K562 (cell line): ENCODE data around the gene ZCCHC3. TPM values are rescaled to one million over a fixed set of nuclear protein-coding genes. Genes with fewer than 3 reads are reported as not detected.
A peak's percentile ranks its signal among the peaks of the same experiment; 100 is the strongest.

Source experiments
- ATF2 ChIP-seq: sonication (generic); formaldehyde crosslinking; IDR thresholded peaks from 2 replicates; pipeline ENCODE4 v1.8.1; 2022; ENCODE audit warnings: missing genetic modification reagents
- E2F1 ChIP-seq: sonication (generic); formaldehyde crosslinking; IDR thresholded peaks from 2 replicates; pipeline ENCODE4 v1.8.1; 2023; ENCODE audit warnings: mild to moderate bottlenecking, missing genetic modification reagents, moderate library complexity
- HDAC3 ChIP-seq: fragments of 450-650 bp; IDR thresholded peaks from 2 replicates; pipeline ENCODE4 v1.6.1; 2018; ENCODE audit warnings: borderline replicate concordance, mild to moderate bottlenecking, moderate library complexity; ENCODE audit not compliant: partially characterized antibody
- HOMEZ ChIP-seq: fragments of 250-450 bp; sonication (Bioruptor Pico); IDR thresholded peaks from 2 replicates; pipeline ENCODE4 v1.4.0; 2020; ENCODE audit warnings: mild to moderate bottlenecking, moderate library complexity
- POLR2AphosphoS5 ChIP-seq: IDR thresholded peaks from 2 replicates; pipeline ENCODE4 v1.6.1; 2011; ENCODE audit warnings: mild to moderate bottlenecking, low read depth, low read length, moderate library complexity; ENCODE audit not compliant: control insufficient read depth, insufficient read depth
- STAG1 ChIP-seq: sonication (generic); formaldehyde crosslinking; IDR thresholded peaks from 2 replicates; pipeline ENCODE4 v1.5.0; 2020; ENCODE audit warnings: missing genetic modification reagents, borderline replicate concordance
- ZBTB33 ChIP-seq: sonication (generic); formaldehyde crosslinking; IDR thresholded peaks from 2 replicates; pipeline ENCODE4 v1.8.1; 2023; ENCODE audit warnings: mild to moderate bottlenecking, missing genetic modification reagents
- ZBTB49 ChIP-seq: sonication (generic); formaldehyde crosslinking; IDR thresholded peaks from 2 replicates; pipeline ENCODE4 v1.8.0; 2022; ENCODE audit warnings: missing genetic modification reagents, mild to moderate bottlenecking, borderline replicate concordance
- ZNF217 ChIP-seq: sonication (generic); formaldehyde crosslinking; IDR thresholded peaks from 2 replicates; pipeline ENCODE4 v1.8.0; 2022; ENCODE audit warnings: mild to moderate bottlenecking, missing genetic modification reagents
- ZNF354B ChIP-seq: fragments of 250-450 bp; sonication (Bioruptor Pico); IDR thresholded peaks from 2 replicates; pipeline ENCODE4 v1.4.0; 2020
- ZNF444 ChIP-seq: fragments of 250-450 bp; sonication (Bioruptor Pico); IDR thresholded peaks from 2 replicates; pipeline ENCODE4 v1.4.0; 2020; ENCODE audit warnings: mild to moderate bottlenecking, moderate library complexity
- ZNF766 ChIP-seq: fragments of 200-800 bp; sonication (Bioruptor generic); conservative IDR thresholded peaks from 2 replicates; pipeline ENCODE4 v1.6.1; 2016; ENCODE audit warnings: missing genetic modification characterization, missing compliant biosample characterization
- polyA plus RNA-seq, 8 experiments: library from polyadenylated mRNA; depleted of rRNA in 4 of 8; stranded (reverse) in 5 of 8; unstranded in 3 of 8; fragments of >200 nt; fragmentation: Nextera tagmentation in 2 of 8; fragmentation: Illumina TruSeq in 1 of 8; extraction: Ambion mirVana in 2 of 8; extraction: Trizol in 1 of 8; gene quantifications; 2 replicates each; pipeline versions ENCODE4 v1.2.1 to v1.2.3, GENCODE V29; 2011 to 2014; ENCODE audit warnings: inconsistent platforms in 1 of 8, missing spikeins in 1 of 8
- total RNA-seq, 7 experiments: library from RNA; depleted of rRNA in 6 of 7; stranded (reverse); fragments of >200 nt in 6 of 7; fragmentation: Illumina TruSeq in 2 of 7; extraction: Trizol in 2 of 7; gene quantifications; 2 replicates each; pipeline versions ENCODE4 v1.2.1 to v1.2.3, GENCODE V29; 2011 to 2021; ENCODE audit warnings: low replicate concordance in 1 of 7

ZCCHC3 gene
- total and polyA plus RNA-seq, 9 of the 15 experiments (the other 6 are each of a cell fraction or from before 2014, with no cell fraction given), result 2.8 to 23.3 (median 16.5) TPM

- TF ChIP-seq E2F1 (peak; percentile 71; the same call in 1 of the 2 replicates), ATF2 (CRISPR knock-in tag) (no peak), ZNF444 (CRISPR knock-in tag) (no peak), ZNF217 (CRISPR knock-in tag) (no peak), HOMEZ (no peak), ZNF354B (CRISPR knock-in tag) (no peak), ZBTB33 (CRISPR knock-in tag) (peak; percentile 53), POLR2AphosphoS5 (no peak), ZNF766 (CRISPR knock-in tag) (0 out of 2 replicates have a peak, but pooled peaks have one; percentile 31), STAG1 (CRISPR knock-in tag) (peak; percentile 67), HDAC3 (no peak), ZBTB49 (0 out of 2 replicates have a peak, but pooled peaks have one; percentile 53)
These were observed 30.5 kb upstream of the ZCCHC3 start (continued) for GRCh38 chr20:266596-267562.
